Measurements from ENCODE around the gene UPF2. TPM values are rescaled to one million over a fixed set of nuclear protein-coding genes. Genes with fewer than 3 reads are reported as not detected.

The UPF2 gene
- total RNA-seq, 1 donor from 2014 or later, result 20.7 TPM

DNA sequence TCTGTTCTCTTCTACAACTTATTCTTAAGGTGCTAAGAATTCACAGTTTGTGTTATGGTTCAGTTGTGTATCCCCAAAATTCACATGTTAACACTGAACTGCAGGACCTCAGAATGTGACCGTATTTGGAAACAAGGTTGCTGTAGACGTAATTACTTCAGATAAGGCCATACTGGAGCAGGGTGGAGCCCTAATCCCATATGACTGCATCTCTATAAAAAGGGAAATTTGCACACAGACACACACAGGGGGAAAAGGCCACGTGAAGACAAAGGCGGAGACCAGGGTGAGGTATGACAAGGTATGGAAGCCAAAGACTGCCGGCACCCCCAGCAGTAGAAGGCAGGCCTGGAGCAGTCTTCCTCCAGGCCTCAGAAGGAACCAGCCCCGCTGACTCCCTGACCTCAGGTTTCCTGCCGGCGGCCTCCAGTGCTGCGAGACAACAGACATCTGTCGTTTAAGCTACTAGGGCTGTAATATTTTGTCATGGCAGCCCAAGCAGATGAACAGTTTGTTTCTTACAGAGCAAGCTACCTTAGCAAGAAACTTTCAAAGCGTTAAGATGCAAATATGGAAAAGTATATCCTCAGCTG, 120.7 kb downstream of the UPF2 start:
- DNase-seq (ENCODE audit: missing footprints) (no peak), ATAC-seq (no peak)
- intact Hi-C loops (cut with DNase I), result no loop called here

DNA sequence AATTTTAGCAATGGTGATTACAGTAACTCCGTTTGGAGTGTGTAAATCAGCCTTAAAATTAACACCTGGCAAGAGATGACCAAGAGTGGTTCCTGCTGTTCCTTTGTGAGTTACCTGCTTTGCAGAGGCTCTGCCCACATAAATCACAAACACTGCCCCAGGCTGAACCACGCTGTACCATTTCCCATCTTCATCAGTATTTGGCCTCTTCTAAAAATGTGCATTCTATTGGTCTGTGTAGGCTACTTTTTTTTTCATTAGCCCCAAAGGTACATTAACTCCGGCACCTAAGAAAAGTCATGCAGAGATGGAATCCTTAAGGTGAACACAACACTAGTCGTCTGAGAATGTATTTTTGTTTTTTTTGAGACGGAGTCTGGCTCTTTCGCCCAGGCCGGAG, 123.3 kb downstream of the UPF2 start:
- no peak for ATAC-seq

DNA sequence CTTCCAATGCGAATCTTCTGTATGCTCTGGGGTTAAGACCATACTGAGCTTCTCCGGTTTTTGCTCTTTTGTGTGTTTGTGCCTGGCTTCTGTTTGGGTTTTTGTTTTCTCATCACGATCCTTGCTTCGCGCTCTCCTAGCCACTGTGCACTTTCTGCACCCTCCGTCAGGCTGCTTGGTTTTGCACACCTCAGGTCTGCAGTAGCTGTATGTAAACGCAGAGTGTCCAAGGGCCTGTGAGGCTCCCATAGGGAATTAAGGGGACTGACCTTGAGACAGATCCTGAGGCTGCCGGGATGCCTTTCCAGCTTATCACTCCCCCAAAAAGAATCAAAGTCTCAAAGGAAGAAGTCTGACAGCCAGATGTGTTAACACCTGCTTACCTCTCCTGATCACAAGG, 124.2 kb downstream of the UPF2 start:
- ATAC-seq (no peak), DNase-seq (ENCODE audit: missing footprints) (no peak)
- intact Hi-C loops (cut with DNase I), result no loop called here

More for the DNA sequence above, 123.3 kb downstream of the UPF2 start:
- DNase-seq (ENCODE audit: missing footprints), result no peak
- intact Hi-C loops (cut with DNase I), result no loop called here

DNA sequence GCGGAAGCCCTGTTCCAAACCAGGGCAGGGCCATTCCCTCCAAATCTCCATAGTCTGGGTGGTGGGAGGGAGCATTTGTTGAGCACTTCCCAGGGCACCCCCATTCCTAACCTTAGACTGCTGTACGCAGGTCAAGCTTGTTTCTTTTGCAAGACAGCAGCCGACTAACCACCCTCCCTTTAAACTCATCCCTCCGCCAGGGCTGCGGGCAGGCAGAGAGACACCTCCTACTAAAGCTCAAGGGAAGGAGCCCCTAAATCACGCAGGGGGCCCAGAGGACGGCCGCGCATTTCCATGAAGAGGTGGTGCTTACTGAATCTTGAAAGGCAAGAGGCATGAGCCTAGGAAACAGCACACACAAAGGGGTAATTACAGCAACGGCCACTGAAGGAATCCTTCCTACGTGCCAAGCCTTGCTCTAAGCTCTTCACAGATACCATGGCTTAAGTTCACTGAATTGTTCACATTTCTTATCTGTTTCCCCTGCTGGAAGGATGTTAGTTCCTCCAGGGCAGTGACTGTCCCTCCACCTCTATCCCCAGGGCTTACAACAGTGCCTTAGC, 129.4 kb downstream of the UPF2 start:
- no peak for DNase-seq (ENCODE audit: missing footprints)
- intact Hi-C loops (cut with DNase I), result no loop called here
- no peak for ATAC-seq

DNA sequence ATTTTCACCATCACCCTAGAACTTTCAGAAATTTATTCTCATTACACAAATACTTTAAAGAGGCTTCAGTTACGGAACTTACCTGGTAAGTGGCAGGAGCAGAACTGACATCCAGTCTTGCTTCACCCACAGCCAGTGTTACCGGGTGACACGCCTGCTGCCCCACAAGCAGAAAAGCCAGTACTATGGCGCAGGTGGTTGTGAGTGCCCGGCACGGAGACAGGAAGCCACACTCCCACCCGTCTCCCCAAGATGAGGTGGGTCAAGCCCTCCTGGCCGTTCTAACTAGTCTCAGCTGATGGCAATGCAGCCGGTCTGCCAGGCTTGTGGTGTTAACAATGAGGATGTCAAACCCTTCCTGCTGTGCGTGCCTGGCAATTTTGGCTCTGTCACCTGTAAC, 132.5 kb downstream of the UPF2 start:
- DNase-seq (ENCODE audit: missing footprints) (no peak), ATAC-seq (no peak)
- intact Hi-C loops (cut with DNase I), result no loop called here

DNA sequence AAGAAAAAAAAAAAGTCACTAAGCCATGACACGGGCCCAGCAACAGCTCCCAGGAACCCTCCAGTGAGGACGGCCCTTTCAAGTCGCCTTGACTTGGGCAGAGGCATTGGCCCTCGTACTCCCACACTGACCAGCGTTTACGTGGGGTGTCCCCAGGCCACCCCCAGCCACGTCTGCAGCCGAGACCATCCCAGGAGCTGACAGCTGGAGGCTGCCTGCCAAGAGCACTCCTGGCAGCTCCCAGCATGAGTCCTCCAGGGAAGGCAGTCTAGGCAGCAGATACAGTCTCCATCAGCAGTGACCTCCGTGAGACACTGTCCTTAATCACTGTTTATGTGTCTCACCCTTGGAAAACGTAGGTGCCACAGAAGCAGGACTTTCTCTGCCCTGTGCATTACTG, 133.0 kb downstream of the UPF2 start:
- DNase-seq (ENCODE audit: missing footprints), result no peak

DNA sequence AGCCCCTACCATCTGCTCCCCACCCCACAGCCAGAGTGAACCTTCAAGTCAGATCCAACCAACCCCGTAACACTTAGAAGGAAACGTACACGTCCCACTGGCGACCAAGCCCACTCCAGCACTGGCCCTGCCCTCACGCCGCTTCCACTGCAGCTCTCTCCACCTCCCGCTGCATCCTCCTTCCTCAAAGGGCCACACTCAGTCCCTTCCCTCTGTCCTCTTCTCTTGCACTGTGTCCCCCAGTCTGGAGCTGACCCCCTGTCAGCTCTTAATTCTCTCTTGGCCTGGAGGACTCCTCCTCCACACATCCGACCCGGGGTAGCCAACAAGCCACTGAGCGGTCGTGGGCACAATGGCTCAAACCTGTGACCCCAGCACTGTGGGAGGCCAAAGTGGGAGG, 133.6 kb downstream of the UPF2 start:
- intact Hi-C loops (cut with DNase I), result no loop called here
- DNase-seq (ENCODE audit: missing footprints) (no peak), ATAC-seq (no peak)

More for the DNA sequence above, 133.0 kb downstream of the UPF2 start:
- intact Hi-C loops (cut with DNase I), result no loop called here
- ATAC-seq, result peak; percentile 49

DNA sequence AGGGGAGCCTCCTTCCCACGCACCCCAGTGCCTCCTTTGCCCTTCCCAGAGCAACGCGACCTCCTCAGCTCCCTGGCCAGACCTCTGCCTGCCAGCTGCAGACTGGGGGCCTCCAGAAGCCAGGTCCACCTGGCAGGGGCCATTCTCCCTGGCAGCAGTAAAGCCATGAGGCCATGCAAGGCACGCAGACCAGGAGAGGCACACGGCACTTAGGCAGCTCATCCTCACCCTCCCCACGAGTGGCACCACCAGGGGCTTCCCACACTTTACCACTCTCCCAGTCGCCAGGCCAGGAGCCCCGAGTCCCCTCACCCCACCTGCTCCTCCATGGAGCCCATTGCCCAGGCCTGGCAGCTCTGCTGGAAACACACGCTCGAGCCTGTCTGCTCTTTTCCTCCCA, 134.1 kb downstream of the UPF2 start:
- no peak for DNase-seq (ENCODE audit: missing footprints)
- ATAC-seq, result no peak
- intact Hi-C loops (cut with DNase I), result no loop called here

DNA sequence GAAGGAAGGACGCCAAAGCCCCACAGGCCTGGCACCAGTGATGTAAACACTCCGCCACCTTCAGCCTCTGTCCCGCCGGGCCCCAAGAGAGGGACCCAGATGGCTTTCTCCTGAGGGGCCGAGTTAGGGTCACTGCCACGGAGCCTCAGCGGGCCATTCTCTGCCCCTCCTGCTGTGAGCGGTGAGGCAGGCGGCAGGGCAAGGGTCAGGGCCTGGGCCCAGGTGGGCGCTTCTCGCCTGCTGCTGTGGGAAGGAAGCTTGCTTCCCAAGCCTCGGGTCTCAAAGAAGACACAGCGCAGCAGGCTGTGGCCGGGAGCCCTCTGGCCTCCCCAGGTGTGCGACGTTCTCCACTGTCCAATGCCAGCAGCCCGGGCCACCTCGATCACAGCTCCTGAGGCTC, 134.7 kb downstream of the UPF2 start:
- DNase-seq (ENCODE audit: missing footprints) (no peak), ATAC-seq (no peak)
- intact Hi-C loops (cut with DNase I), result no loop called here

DNA sequence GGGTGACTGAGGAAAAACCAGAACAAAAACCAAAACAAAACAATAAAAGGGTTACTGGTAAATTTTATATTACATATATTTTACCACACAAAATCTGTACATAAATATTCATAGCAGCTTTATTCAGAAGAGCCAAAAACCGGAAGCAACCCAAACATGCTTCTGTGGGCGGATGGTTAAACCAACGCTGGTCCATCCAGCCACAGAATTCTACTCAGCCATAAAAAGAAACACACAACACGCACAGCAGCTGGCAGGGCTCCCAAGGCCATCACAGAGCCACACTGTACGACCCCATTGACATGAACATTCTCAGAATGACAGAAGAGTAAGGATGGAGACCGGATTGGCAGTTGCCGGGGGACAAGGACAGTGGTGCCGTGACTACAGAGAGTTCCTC, 135.9 kb downstream of the UPF2 start:
- DNase-seq (ENCODE audit: missing footprints) (no peak), ATAC-seq (no peak)
- intact Hi-C loops (cut with DNase I), result no loop called here

DNA sequence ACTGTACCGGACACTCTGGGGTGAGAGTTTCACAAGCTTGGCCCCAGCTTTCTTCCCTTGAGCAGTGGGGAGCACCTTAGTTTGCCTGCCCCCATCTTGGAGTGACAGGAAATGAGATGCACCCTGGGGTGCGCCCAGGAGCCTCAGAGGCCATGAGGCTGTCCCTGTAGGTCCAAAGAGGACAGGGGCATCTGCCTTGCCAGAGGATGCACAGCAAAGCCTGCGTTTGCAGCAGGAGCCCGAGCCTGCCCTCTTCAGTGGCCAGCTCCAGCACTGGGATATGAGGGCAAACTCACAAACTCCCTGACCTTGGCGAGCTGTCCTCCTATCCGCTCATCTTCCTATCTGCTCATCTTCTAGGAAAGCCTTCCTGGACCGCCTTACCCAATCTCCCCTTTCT, 140.0 kb downstream of the UPF2 start:
- intact Hi-C loops (cut with DNase I), result no loop called here
- no peak for ATAC-seq
- DNase-seq (ENCODE audit: missing footprints), result no peak

DNA sequence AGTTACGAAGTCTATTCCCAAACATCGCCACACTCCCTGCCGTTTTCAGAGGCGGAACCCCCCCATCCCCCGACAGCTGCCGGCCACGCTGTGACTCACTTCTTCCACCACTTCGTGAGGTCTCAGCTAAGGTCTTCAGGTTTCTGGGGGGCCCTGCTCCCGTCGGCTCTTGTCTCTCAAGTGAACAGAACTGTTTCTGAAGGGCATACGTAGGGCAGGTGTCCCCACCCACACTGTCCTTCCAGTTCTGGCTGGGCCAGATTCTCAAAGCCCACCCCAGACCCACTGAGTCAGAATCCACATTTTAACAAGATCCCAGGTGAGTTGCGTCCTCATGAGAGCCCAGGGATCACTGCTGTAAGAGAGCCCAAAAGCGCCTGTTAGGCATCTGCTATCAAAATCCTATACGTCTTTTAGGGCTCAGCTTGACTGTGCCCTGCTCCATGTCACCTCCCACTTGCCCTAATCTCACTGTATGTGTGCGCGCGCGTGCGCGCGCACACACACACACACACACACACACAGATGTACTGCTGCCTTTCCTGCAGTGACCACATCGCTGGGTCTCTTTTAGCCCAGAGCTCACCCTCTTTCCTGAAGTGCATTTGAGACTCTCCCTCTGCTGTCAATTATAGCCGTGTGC, 140.7 kb downstream of the UPF2 start:
- DNase-seq (ENCODE audit: missing footprints), result no peak
- intact Hi-C loops (cut with DNase I), result no loop called here
- no peak for ATAC-seq

DNA sequence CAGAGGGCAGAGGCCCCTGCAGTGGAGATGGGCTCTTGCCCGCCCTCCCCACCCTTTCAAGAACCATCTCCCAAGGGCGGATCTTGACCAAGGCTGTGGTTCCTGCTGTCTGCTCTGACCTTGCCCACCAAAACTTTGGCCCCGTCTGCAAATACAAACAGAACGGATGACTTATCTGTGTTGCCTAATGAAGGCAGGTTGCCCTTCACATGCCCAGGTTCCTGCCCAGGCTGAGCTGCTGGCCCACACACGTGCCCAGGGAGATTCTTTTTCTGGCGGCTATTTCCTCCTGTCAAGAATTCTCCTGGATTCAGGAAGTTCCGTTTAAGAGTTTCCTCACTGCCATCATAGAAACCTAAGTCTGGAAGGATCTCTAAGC, 141.2 kb downstream of the UPF2 start:
- ATAC-seq (no peak), DNase-seq (ENCODE audit: missing footprints) (no peak)
- intact Hi-C loops (cut with DNase I), result no loop called here

DNA sequence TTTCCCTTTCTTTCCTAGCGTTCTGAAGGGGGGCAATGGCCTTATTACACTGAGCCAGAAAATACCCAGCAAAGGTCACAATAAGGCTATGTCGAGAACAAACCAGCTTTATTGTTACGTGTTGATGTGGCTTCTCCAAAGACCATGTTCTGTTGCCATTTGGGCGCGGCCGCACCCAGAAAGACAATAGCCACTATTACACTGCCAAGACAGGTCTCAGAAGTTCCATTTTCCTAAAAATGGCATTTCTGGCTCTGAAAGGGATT, 141.6 kb downstream of the UPF2 start:
- no peak for ATAC-seq
- intact Hi-C loops (cut with DNase I), result no loop called here
- peak; percentile 23 for DNase-seq (ENCODE audit: missing footprints)

DNA sequence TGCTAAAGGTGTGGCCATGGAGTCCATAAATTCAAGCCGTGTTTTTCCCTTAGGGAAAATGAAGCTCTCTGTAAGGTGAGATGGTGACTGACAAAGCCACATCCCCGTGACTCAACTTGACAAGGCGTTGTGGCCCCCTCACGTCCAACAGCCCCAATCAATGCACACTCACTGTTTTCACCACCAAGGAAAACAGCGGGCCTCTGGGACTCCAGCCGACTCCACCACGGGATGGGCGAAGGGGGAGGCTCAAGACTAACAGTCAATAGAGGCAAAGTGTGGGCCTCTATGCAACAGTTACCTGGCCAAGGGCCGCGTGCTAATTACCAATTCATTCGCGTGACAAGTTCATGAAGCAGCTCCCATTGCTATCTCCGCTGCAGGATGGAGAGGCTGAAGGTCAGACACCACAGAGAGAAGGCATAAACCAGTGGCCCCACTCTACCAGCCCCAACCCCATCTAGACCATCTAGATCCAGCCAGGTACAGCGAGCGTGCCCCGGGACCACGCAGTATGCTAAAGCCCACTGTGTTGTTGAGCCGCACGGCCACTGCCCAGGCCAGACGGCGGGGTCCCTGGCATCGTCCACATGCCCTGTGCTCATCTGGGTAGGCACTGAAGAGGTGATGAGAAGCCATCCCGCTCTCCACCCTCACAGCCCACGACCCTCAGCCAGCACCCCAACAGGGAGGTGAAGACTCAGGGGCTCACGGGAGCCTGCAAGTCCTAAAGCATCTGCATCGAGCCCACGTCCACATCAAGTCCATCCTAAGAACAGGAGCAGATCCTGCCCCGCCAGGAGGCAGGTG, 143.3 kb downstream of the UPF2 start:
- DNase-seq (ENCODE audit: missing footprints) (no peak), ATAC-seq (no peak)
- intact Hi-C loops (cut with DNase I), result no loop called here

DNA sequence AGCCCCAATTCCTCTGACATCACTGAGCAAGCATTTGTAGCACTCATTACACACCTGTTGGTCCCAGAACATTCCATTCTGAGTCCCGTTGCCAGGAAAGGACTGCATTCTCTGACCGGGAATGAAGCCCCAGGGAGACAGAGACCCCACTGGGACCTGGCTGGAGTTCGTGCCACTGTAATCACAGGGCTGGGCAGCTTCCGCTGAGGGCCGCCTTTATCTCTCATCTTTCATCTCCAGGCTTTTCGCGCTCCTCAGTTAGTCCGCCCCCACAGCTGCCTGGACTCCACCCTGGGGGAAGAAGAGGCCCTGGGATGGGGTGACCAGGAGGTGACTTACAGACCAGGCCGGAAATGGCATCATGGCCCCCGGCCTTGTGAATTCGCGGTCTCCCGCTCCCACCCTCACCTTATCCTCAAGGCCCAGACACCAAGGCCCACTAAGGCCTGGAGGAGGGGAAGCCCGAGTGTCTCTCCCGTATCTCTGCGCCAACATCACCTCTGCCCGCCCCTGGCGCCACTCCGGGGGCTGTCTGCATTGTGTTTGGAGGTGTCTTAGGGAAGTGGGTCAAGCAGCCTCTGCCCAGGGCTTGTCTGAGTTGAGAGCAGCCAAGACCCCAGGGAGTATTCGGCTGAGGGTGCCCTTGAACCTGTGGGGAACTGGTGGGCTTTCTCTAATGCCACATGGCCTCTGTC, 144.1 kb downstream of the UPF2 start:
- DNase-seq (ENCODE audit: missing footprints) (no peak), ATAC-seq (no peak)
- intact Hi-C loops (cut with DNase I), result no loop called here

DNA sequence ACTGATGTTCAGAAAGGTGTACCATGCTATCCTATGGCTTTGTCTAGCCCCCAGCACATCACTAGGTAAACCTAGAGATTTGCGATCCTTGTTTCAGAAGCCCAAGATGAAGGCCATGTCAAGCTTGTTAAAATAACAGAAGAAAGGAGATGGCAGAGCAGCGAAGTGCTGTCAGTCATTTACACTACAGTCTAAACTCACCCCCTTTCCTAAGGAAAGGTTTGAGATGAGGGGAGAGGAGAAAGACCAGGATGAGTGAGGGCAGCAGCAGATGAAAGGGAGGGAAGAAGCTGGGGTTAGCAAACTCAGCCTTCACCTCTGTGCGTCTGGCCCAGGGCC, 144.6 kb downstream of the UPF2 start:
- ATAC-seq (no peak), DNase-seq (ENCODE audit: missing footprints) (no peak)
- intact Hi-C loops (cut with DNase I), result no loop called here

DNA sequence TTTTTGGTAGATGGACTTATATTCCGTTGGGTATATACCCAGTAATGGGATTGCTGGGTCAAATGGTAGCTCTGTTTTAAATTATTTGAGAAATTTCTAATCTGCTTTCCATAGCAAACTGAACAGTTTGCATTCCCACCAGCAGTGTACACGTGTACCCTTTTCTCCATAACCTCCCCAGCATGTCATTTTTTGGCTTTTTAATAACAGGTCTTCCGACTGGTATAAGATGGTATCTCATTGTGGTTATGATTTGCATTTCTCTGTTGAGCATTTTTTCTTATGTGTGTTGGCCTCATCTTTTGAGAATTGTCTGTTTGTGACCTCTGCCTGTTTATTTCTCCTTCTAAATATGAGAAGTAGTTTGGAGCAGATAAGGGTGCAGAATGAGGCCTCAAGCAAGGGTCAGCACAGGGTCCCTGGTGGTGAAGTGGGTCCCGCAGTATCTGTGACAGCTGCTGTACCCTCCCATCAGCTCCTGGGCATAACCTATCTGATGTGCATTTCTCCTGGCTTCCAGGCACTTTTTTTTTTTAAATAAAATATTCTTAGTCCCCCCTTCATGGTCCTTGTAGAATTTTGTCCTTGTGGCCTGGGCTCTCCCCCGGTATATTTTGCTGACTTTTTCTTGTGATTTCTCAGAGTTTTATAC, 145.9 kb downstream of the UPF2 start:
- intact Hi-C loops (cut with DNase I), result no loop called here
- ATAC-seq (no peak), DNase-seq (ENCODE audit: missing footprints) (no peak)

DNA sequence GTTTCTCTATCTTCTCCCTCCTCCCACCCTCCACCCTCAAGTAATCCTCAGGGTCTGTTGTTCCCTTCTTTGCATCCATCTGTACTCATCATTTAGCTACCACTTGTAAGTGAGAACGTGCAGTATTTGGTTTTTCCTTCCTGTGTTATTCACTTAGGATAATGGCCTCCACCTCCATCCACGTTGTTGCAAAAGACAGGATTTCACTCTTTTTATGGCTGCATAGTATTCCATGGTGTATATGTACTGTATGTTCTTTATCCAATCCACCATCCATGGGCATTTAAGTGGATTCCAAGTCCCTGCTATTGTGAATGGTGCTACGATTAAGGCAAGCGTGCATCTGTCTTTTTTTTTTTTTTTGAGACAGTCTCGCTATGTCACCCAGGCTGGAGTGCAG, 147.0 kb downstream of the UPF2 start:
- DNase-seq (ENCODE audit: missing footprints) (no peak), ATAC-seq (no peak)
- intact Hi-C loops (cut with DNase I), result no loop called here
